OCI-LY7 (cell line): ENCODE results near the gene USPL1. TPM values are rescaled to one million over a fixed set of nuclear protein-coding genes. Genes with fewer than 3 reads are reported as not detected.

Experiments used
- BruUV-seq: library from RNA; stranded (reverse); fragments of 400-500 nt; replicated peaks from 2 replicates; lab custom pipeline; 2021; lab: Mats Ljungman, UMichigan
- CTCF ChIA-PET: fragments of 300-600 bp; sonication (Branson Sonifier 250); formaldehyde crosslinking; loops from one replicate; lab custom pipeline; 2022; ENCODE audit warnings: antibody characterized with exemption; ENCODE audit not compliant: unreplicated experiment; lab: Charles Lee
- POLR2A ChIA-PET: fragments of 300-600 bp; sonication (Branson Sonifier 250); formaldehyde crosslinking; loops from one replicate; lab custom pipeline; 2022; ENCODE audit warnings: antibody characterized with exemption; lab: Charles Lee
- DNase-seq: peaks from one replicate; pipeline ENCODE4 v3.0.0-alpha.2; 2015; ENCODE audit warnings: low spot score
- H2AFZ ChIP-seq: fragments of 200-600 bp; sonication (generic), shearing (Covaris generic); 2 replicates; pipeline ENCODE4 v1.6.1; 2014; ENCODE audit warnings: mild to moderate bottlenecking, antibody characterized with exemption, low read length, moderate library complexity
- H3K27ac ChIP-seq: fragments of 200-600 bp; sonication (generic); 2 replicates; pipeline ENCODE4 v1.5.1; 2014; ENCODE audit warnings: mixed run types, low read depth, mild to moderate bottlenecking, moderate library complexity, low read length, inconsistent platforms; ENCODE audit not compliant: poor library complexity, severe bottlenecking
- H3K36me3 ChIP-seq: fragments of 200-600 bp; sonication (generic); 2 replicates; pipeline ENCODE4 v1.6.1; 2014; ENCODE audit warnings: mild to moderate bottlenecking, antibody characterized with exemption, low read length, moderate library complexity, mixed read lengths; ENCODE audit not compliant: insufficient read depth
- H3K4me1 ChIP-seq: fragments of 200-600 bp; sonication (generic); 2 replicates; pipeline ENCODE4 v1.5.1; 2014; ENCODE audit warnings: mild to moderate bottlenecking, low read length; ENCODE audit not compliant: insufficient read depth, poor library complexity, severe bottlenecking
- H3K4me2 ChIP-seq: fragments of 200-600 bp; sonication (generic); 2 replicates; pipeline ENCODE4 v1.6.1; 2014; ENCODE audit warnings: mild to moderate bottlenecking, low read length
- H3K4me3 ChIP-seq: fragments of 200-600 bp; sonication (generic); 2 replicates; pipeline ENCODE4 v1.5.1; 2014; ENCODE audit warnings: mild to moderate bottlenecking, low read depth, low read length; ENCODE audit not compliant: poor library complexity, severe bottlenecking
- H3K79me2 ChIP-seq: fragments of 200-600 bp; sonication (generic); 2 replicates; pipeline ENCODE4 v1.6.1; 2016; ENCODE audit warnings: low read depth, mild to moderate bottlenecking, low read length, moderate library complexity, mixed read lengths; ENCODE audit not compliant: insufficient read depth
- H3K9me2 ChIP-seq: fragments of 200-600 bp; sonication (generic); 2 replicates; pipeline ENCODE4 v1.6.1; 2016; ENCODE audit warnings: mild to moderate bottlenecking, low read length, mixed read lengths; ENCODE audit not compliant: insufficient read depth
- H3K9me3 ChIP-seq: fragments of 200-600 bp; sonication (generic); 2 replicates; pipeline ENCODE4 v1.6.1; 2014; ENCODE audit warnings: mild to moderate bottlenecking, mixed run types, low read length, mixed read lengths
- H4K20me1 ChIP-seq: fragments of 200-600 bp; sonication (generic); 2 replicates; pipeline ENCODE4 v1.6.1; 2014; ENCODE audit warnings: mild to moderate bottlenecking, antibody characterized with exemption, low read length, moderate library complexity, mixed read lengths; ENCODE audit not compliant: insufficient read depth
- EZH2phosphoT487 ChIP-seq: fragments of 200-600 bp; sonication (generic); IDR thresholded peaks from 2 replicates; pipeline ENCODE4 v1.6.1; 2018; ENCODE audit warnings: low read depth, borderline replicate concordance, mild to moderate bottlenecking, mixed run types, antibody characterized with exemption, low read length, moderate library complexity, mixed read lengths
- intact Hi-C: fragments of 100-400 bp; cut with micrococcal nuclease; formaldehyde crosslinking; loops from one replicate; pipeline ENCODE4 v1.10.0; 2022; ENCODE audit not compliant: unreplicated experiment
- total RNA-seq, 2 experiments: library from RNA; depleted of rRNA in 1 of 2; stranded (reverse); fragments of >200 nt in 1 of 2; shearing (Covaris generic) in 1 of 2; gene quantifications; 2 replicates each; pipeline ENCODE4 v1.2.3, GENCODE V29; 2014 to 2022
- TF ChIP-seq, protein P1 (sequence below): fragments of 200-600 bp; sonication (generic); conservative IDR thresholded peaks from 2 replicates; pipeline ENCODE4 v1.5.1; 2014; ENCODE audit warnings: mild to moderate bottlenecking, antibody characterized with exemption, low read length, moderate library complexity, mixed read lengths

USPL1 gene
- total RNA-seq, 2 experiments from 2014 or later = 19.2 to 21.9 TPM

DNA sequence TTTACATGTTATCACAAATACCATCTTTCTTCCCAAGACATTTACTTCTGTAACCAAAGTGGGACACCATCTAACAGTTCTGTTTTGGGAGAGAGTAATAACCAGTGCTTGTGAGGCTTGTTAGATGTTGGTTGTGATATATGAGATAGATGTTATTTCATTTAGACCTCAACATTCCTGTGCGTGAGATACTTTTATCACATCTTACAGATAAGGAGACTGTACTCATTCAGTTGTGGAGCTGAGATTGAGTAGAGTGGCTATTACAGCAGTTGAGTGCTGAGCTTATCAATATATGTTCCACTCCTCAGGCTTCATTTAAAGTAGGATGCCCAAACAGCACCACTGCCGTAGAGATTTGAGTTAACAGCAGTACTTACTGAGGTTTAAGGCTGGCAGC, 43.1 kb downstream of the USPL1 start:
- ChIA-PET CTCF (no interaction called here), POLR2A (no interaction called here)
- TF ChIP-seq EZH2phosphoT487 = no peak
- TF ChIP-seq, protein P1, sequence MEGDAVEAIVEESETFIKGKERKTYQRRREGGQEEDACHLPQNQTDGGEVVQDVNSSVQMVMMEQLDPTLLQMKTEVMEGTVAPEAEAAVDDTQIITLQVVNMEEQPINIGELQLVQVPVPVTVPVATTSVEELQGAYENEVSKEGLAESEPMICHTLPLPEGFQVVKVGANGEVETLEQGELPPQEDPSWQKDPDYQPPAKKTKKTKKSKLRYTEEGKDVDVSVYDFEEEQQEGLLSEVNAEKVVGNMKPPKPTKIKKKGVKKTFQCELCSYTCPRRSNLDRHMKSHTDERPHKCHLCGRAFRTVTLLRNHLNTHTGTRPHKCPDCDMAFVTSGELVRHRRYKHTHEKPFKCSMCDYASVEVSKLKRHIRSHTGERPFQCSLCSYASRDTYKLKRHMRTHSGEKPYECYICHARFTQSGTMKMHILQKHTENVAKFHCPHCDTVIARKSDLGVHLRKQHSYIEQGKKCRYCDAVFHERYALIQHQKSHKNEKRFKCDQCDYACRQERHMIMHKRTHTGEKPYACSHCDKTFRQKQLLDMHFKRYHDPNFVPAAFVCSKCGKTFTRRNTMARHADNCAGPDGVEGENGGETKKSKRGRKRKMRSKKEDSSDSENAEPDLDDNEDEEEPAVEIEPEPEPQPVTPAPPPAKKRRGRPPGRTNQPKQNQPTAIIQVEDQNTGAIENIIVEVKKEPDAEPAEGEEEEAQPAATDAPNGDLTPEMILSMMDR = no peak

GRCh38 chr13:30664689-30665275, 47.1 kb downstream of the USPL1 start:
- TF ChIP-seq EZH2phosphoT487 = no peak
- TF ChIP-seq, protein P1 = no peak
- no TSS peak for BruUV-seq
- H3K79me2 ChIP-seq = no peaks in the 10 kb centered on the region
- no peak for DNase-seq
- intact Hi-C loops = loop anchor here (5.0 kb wide), 1 partner anchor 47 kb away; the partner anchor contains the start of gene USPL1
- no peaks in the 10 kb centered on the region for H3K9me2 ChIP-seq
- peaks cover 24% of the 10 kb centered on the region for H3K36me3 ChIP-seq
- peaks cover 5% of the 10 kb centered on the region; the same call in 1 of the 2 replicates for H3K9me3 ChIP-seq
- H2AFZ ChIP-seq = no peak overlapping the region
- H3K4me2 ChIP-seq = no peak overlapping the region
- ChIA-PET CTCF (no interaction called here), POLR2A (interaction anchor here (0.6 to 1.4 kb wide), 6 partner anchors 11 to 504 kb away, joined by 3 to 6 read pairs (median 4); no protein-coding TSS in a partner anchor)
- peaks cover 58% of the 10 kb centered on the region for H3K4me1 ChIP-seq
- H4K20me1 ChIP-seq = no peaks in the 10 kb centered on the region
- no peak overlapping the region for H3K27ac ChIP-seq
- H3K4me3 ChIP-seq = no peak overlapping the region

More for the DNA sequence above, 43.1 kb downstream of the USPL1 start:
- Histone ChIP-seq H2AFZ (no peak overlapping the region), H3K4me1 (peaks cover 59% of the 10 kb centered on the region), H3K9me2 (no peaks in the 10 kb centered on the region), H3K79me2 (no peaks in the 10 kb centered on the region), H3K36me3 (peaks cover 62% of the 10 kb centered on the region), H3K9me3 (peaks cover 5% of the 10 kb centered on the region; the same call in 1 of the 2 replicates), H4K20me1 (no peaks in the 10 kb centered on the region), H3K27ac (peak overlapping the region; percentile 15), H3K4me3 (no peak overlapping the region), H3K4me2 (no peak overlapping the region)
- intact Hi-C loops = loop anchor here (5.0 kb wide), 1 partner anchor 43 kb away; the partner anchor contains the start of gene USPL1
- no TSS peak for BruUV-seq
- no peak for DNase-seq

DNA sequence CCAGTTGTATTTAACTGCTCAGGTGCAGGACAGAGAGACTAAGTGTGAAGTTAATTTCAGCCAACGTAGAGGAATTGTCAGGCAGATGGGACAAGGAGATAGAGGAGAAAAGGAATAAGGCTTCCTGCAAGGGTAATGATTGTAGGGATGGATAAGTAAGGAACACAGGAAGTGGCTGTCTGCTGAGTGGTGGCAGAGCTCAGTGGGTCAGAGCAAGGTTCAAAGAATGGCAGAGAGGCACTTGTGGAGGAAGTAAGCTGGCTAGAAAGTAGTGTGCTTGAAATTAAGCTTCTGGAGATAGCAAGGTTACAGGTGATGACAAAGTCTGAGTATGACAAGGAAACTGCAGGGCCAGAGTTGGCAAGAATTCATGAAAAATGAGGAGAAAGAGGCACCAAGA, 47.9 kb downstream of the USPL1 start:
- no peaks in the 10 kb centered on the region for H4K20me1 ChIP-seq
- no peak overlapping the region for H3K27ac ChIP-seq
- H3K36me3 ChIP-seq = peaks cover 15% of the 10 kb centered on the region
- peak; percentile 31 for DNase-seq
- intact Hi-C loops = no loop called here
- no TSS peak for BruUV-seq
- H3K9me2 ChIP-seq = no peaks in the 10 kb centered on the region
- TF ChIP-seq, protein P1 = no peak
- TF ChIP-seq EZH2phosphoT487 = no peak
- no peaks in the 10 kb centered on the region for H3K79me2 ChIP-seq
- no peak overlapping the region for H3K4me2 ChIP-seq
- H3K4me3 ChIP-seq = no peak overlapping the region
- ChIA-PET POLR2A (interaction anchor here (0.6 to 1.4 kb wide), 5 partner anchors 10 to 505 kb away, joined by 3 to 6 read pairs (median 4); no protein-coding TSS in a partner anchor), CTCF (no interaction called here)
- H2AFZ ChIP-seq = no peak overlapping the region
- peaks cover 5% of the 10 kb centered on the region; the same call in 1 of the 2 replicates for H3K9me3 ChIP-seq
- peaks cover 49% of the 10 kb centered on the region for H3K4me1 ChIP-seq
